CD4-positive, alpha-beta T cell (primary cell): ENCODE measurements around the gene MAGEA4. TPM values are rescaled to one million over a fixed set of nuclear protein-coding genes. Genes with fewer than 3 reads are reported as not detected.
"Not testable (repeated sequence)": the region's sequence is repeated elsewhere in the genome, so short reads cannot be mapped to it uniquely, and the experiment has no call there.

ENCODE experiments used
- ATAC-seq: fragments of 200-7000 bp; cut with Tn5 transposase; one replicate; pipeline ENCODE4 v1.10.0; 2022; ENCODE audit warnings: mild to moderate bottlenecking; ENCODE audit not compliant: poor library complexity
- CTCF ChIA-PET: fragments of 350-600 bp; sonication (Branson Sonifier 250); formaldehyde crosslinking; loops from one replicate; lab custom pipeline; 2021; ENCODE audit warnings: antibody characterized with exemption, inconsistent platforms; lab: Charles Lee
- POLR2A ChIA-PET: fragments of 350-600 bp; sonication (Branson Sonifier 250); formaldehyde crosslinking; loops from one replicate; lab custom pipeline; 2021; ENCODE audit warnings: antibody characterized with exemption, inconsistent platforms; lab: Charles Lee
- DNase-seq, 14 experiments: peaks; one replicate each; pipeline ENCODE4 v3.0.0-alpha.2; 2013 to 2020; ENCODE audit warnings: mixed read lengths in 2 of 14
- H3K27ac ChIP-seq, 2 donors: one replicate each; pipeline versions ENCODE4 v1.5.1 to v1.7.0; 2013; ENCODE audit warnings: low read length in 2 of 2, low read depth in 1 of 2, mild to moderate bottlenecking in 1 of 2
- H3K27me3 ChIP-seq, 2 experiments: 1 replicate in 1 of 2; 2 replicates in 1 of 2; pipeline versions ENCODE4 v1.6.1 to v1.7.0; 2013; ENCODE audit warnings: low read length in 2 of 2, control low read depth in 1 of 2, mild to moderate bottlenecking in 1 of 2, moderate library complexity in 1 of 2; ENCODE audit not compliant: insufficient read depth in 2 of 2, control insufficient read depth in 1 of 2
- H3K36me3 ChIP-seq: one replicate; pipeline ENCODE4 v1.6.1; 2013; ENCODE audit warnings: low read length, control low read depth; ENCODE audit not compliant: insufficient read depth
- H3K4me1 ChIP-seq: one replicate; pipeline ENCODE4 v1.6.1; 2013; ENCODE audit warnings: low read length, control low read depth; ENCODE audit not compliant: insufficient read depth
- H3K4me3 ChIP-seq: one replicate; pipeline ENCODE4 v1.5.1; 2013; ENCODE audit warnings: mild to moderate bottlenecking, low read length, moderate library complexity
- H3K9me3 ChIP-seq, 2 experiments: 1 replicate in 1 of 2; 2 replicates in 1 of 2; pipeline versions ENCODE4 v1.6.1 to v1.7.0; 2013; ENCODE audit warnings: low read length in 2 of 2, mild to moderate bottlenecking in 2 of 2, control low read depth in 1 of 2, moderate library complexity in 1 of 2; ENCODE audit not compliant: control insufficient read depth in 1 of 2, insufficient read depth in 1 of 2
- H3K27ac Mint-ChIP-seq: one replicate; pipeline ENCODE4 v1.8.0; 2020; ENCODE audit warnings: mixed read lengths
- H3K27me3 Mint-ChIP-seq: one replicate; pipeline ENCODE4 v1.8.0; 2021; ENCODE audit warnings: mixed read lengths
- H3K36me3 Mint-ChIP-seq: one replicate; pipeline ENCODE4 v1.8.0; 2021; ENCODE audit warnings: low read depth, mixed read lengths
- H3K4me1 Mint-ChIP-seq: one replicate; pipeline ENCODE4 v1.8.0; 2021; ENCODE audit warnings: low read depth, mixed read lengths
- H3K4me3 Mint-ChIP-seq: one replicate; pipeline ENCODE4 v1.8.0; 2020; ENCODE audit warnings: mild to moderate bottlenecking, mixed read lengths
- H3K9me3 Mint-ChIP-seq: one replicate; pipeline ENCODE4 v1.8.0; 2020; ENCODE audit warnings: mixed read lengths
- CTCF ChIP-seq: fragments of 200-600 bp; IDR thresholded peaks from one replicate; pipeline ENCODE4 v1.8.0; 2022; ENCODE audit warnings: antibody characterized with exemption, mild to moderate bottlenecking
- intact Hi-C, 2 experiments: fragments of 100-400 bp; cut with DNase I in 1 of 2; cut with micrococcal nuclease in 1 of 2; formaldehyde crosslinking; loops; one replicate each; pipeline versions ENCODE4 v1.15.1 to v1.9.0; 2023 to 2025; cut with DNase I, micrococcal nuclease
- total RNA-seq, 174 experiments: library from RNA in 2 of 174; stranded (reverse) in 2 of 174; gene quantifications; one replicate each; pipeline ENCODE4 v1.2.3 and lab custom pipeline; 2021 to 2026

Gene MAGEA4
- total RNA-seq, 2 experiments from 2014 or later: not detected

- H3K9me3 ChIP-seq: no peaks in the 10 kb centered on the region
- Mint-ChIP-seq H3K27ac (no peak overlapping the region), H3K4me1 (no peaks in the 10 kb centered on the region), H3K27me3 (no peaks in the 10 kb centered on the region), H3K9me3 (no peaks in the 10 kb centered on the region), H3K4me3 (no peak overlapping the region), H3K36me3 (no peaks in the 10 kb centered on the region)
- H3K4me3 ChIP-seq: no peak overlapping the region
- H3K36me3 ChIP-seq: no peaks in the 10 kb centered on the region
- ATAC-seq: no peak
- H3K4me1 ChIP-seq: no peaks in the 10 kb centered on the region
- CTCF ChIA-PET: no interaction called here
- TF ChIP-seq CTCF: no peak
- intact Hi-C loops: no loop called here
- no peaks in the 10 kb centered on the region for H3K27me3 ChIP-seq
- POLR2A ChIA-PET: no interaction called here
- H3K27ac ChIP-seq: no peak overlapping the region
- no peak for DNase-seq
Observed at GRCh38 chrX:151902813-151903591, 9.7 kb upstream of the MAGEA4 start.

- Histone ChIP-seq H3K4me1 (no peaks in the 10 kb centered on the region), H3K27me3 (no peaks in the 10 kb centered on the region), H3K4me3 (no peak overlapping the region), H3K36me3 (no peaks in the 10 kb centered on the region), H3K9me3 (no peaks in the 10 kb centered on the region), H3K27ac (no peak overlapping the region)
- intact Hi-C loops: no loop called here
- no peaks in the 10 kb centered on the region for H3K4me1 Mint-ChIP-seq
- ChIA-PET CTCF (no interaction called here), POLR2A (no interaction called here)
- H3K27me3 Mint-ChIP-seq: no peaks in the 10 kb centered on the region
- no peaks in the 10 kb centered on the region for H3K9me3 Mint-ChIP-seq
- no peak for TF ChIP-seq CTCF
- ATAC-seq (no peak), DNase-seq (no peak)
- no peak overlapping the region for H3K27ac Mint-ChIP-seq
- H3K4me3 Mint-ChIP-seq: no peak overlapping the region
- no peaks in the 10 kb centered on the region for H3K36me3 Mint-ChIP-seq
Observed at GRCh38 chrX:151904989-151905388, 7.7 kb upstream of the MAGEA4 start.

- H3K36me3 Mint-ChIP-seq: no peaks in the 10 kb centered on the region
- H3K4me1 Mint-ChIP-seq: no peaks in the 10 kb centered on the region
- no peak for ATAC-seq
- no peaks in the 10 kb centered on the region for H3K36me3 ChIP-seq
- no peak for TF ChIP-seq CTCF
- H3K27me3 Mint-ChIP-seq: no peaks in the 10 kb centered on the region
- H3K27ac ChIP-seq: no peak overlapping the region
- no peak for DNase-seq
- ChIA-PET CTCF (no interaction called here), POLR2A (no interaction called here)
- H3K27me3 ChIP-seq: no peaks in the 10 kb centered on the region
- H3K9me3 Mint-ChIP-seq: no peaks in the 10 kb centered on the region
- no peak overlapping the region for H3K27ac Mint-ChIP-seq
- intact Hi-C loops: no loop called here
- H3K4me1 ChIP-seq: no peaks in the 10 kb centered on the region
- H3K4me3 ChIP-seq: no peak overlapping the region
- no peak overlapping the region for H3K4me3 Mint-ChIP-seq
- no peaks in the 10 kb centered on the region for H3K9me3 ChIP-seq
Observed at GRCh38 chrX:151912221-151912620, 468 bp upstream of the MAGEA4 start.

- DNase-seq, H3K27me3 Mint-ChIP-seq, H3K36me3 ChIP-seq, H3K4me1 Mint-ChIP-seq, H3K36me3 Mint-ChIP-seq, POLR2A ChIA-PET, H3K9me3 ChIP-seq, CTCF ChIA-PET, intact Hi-C loops, H3K27ac ChIP-seq, ATAC-seq, H3K9me3 Mint-ChIP-seq, H3K4me1 ChIP-seq, H3K4me3 ChIP-seq, H3K4me3 Mint-ChIP-seq, H3K27ac Mint-ChIP-seq, H3K27me3 ChIP-seq: not testable (repeated sequence)
Observed at GRCh38 chrX:151918736-151919135, 6.0 kb downstream of the MAGEA4 start.
